K562 (cell line): Measurements from ENCODE around the gene ACAP2. TPM values are rescaled to one million over a fixed set of nuclear protein-coding genes. Genes with fewer than 3 reads are reported as not detected.

ENCODE experiments used
- ATAC-seq: fragments of 200-7000 bp; cut with Tn5 transposase; 3 replicates; pipeline ENCODE4 v1.9.1; 2020; ENCODE audit warnings: moderate library complexity
- BruUV-seq: library from RNA; stranded (reverse); fragments of 400-500 nt; replicated peaks from 2 replicates; lab custom pipeline; 2021; lab: Mats Ljungman, UMichigan
- CTCF ChIA-PET: fragments of 300-600 bp; formaldehyde crosslinking; extraction: SDS; loops from one replicate; lab custom pipeline; 2021; ENCODE audit warnings: low intra/inter-chr PET ratio; lab: Yijun Ruan, JAX
- POLR2A ChIA-PET: fragments of 300-600, 350-650 bp; sonication (Branson Sonifier 250); formaldehyde crosslinking; extraction: SDS; loops from one replicate; lab custom pipeline; 2021; ENCODE audit warnings: antibody characterized with exemption, inconsistent platforms; lab: Yijun Ruan, JAX
- DNase-seq, 4 experiments: peaks; one replicate each; pipeline versions ENCODE4 v3.0.0 to v3.0.0-alpha.2; 2011 to 2018; ENCODE audit warnings: low spot score in 3 of 4, mixed read lengths in 3 of 4; ENCODE audit errors: extremely low read depth in 1 of 4
- FAIRE-seq: peaks from 2 replicates; lab custom pipeline; 2011; peaks lifted over from hg19 to GRCh38; lab: Jason Lieb, UNC
- H2AFZ ChIP-seq: 2 replicates; pipeline ENCODE4 v1.6.0; 2011; ENCODE audit warnings: low read depth, low read length, control low read depth, inconsistent platforms
- H3K27ac ChIP-seq: fragments of 200-600 bp; 3 replicates; pipeline ENCODE4 v1.8.0; 2011; ENCODE audit warnings: low read depth, mild to moderate bottlenecking, control low read depth, inconsistent platforms, low read length, moderate library complexity, mixed read lengths; ENCODE audit errors: extremely low read depth
- H3K27me3 ChIP-seq, 2 experiments: fragments of 300-600 bp in 1 of 2; 2 replicates in 1 of 2; 3 replicates in 1 of 2; pipeline versions ENCODE4 v1.6.0 to v1.8.0; 2011; ENCODE audit warnings: inconsistent platforms in 2 of 2, low read length in 2 of 2, mild to moderate bottlenecking in 1 of 2, mixed read lengths in 1 of 2, moderate library complexity in 1 of 2; ENCODE audit not compliant: control insufficient read depth in 2 of 2, insufficient read depth in 2 of 2
- H3K36me3 ChIP-seq: fragments of 300-600 bp; 3 replicates; pipeline ENCODE4 v1.8.0; 2011; ENCODE audit warnings: mild to moderate bottlenecking, low read length, inconsistent platforms; ENCODE audit not compliant: control insufficient read depth, insufficient read depth
- H3K4me1 ChIP-seq, 2 experiments: fragments of 200-600 bp in 1 of 2; replicated peaks in 1 of 2; 2 replicates in 1 of 2; 3 replicates in 1 of 2; pipeline versions ENCODE4 v1.5.1 to v1.8.0; 2011; ENCODE audit warnings: inconsistent platforms in 2 of 2, low read length in 2 of 2, mild to moderate bottlenecking in 1 of 2, mixed read lengths in 1 of 2, moderate library complexity in 1 of 2; ENCODE audit not compliant: control insufficient read depth in 2 of 2, insufficient read depth in 2 of 2
- H3K4me2 ChIP-seq: 2 replicates; pipeline ENCODE4 v1.6.1; 2011; ENCODE audit warnings: low read length, control low read depth, inconsistent platforms, mixed read lengths; ENCODE audit not compliant: insufficient read depth
- H3K4me3 ChIP-seq: fragments of 200-600 bp; sonication (generic), shearing (Covaris generic); 2 replicates; pipeline ENCODE4 v1.5.1; 2016; ENCODE audit warnings: control low read depth, inconsistent platforms
- H3K79me2 ChIP-seq: fragments of 200-600 bp; 3 replicates; pipeline ENCODE4 v1.8.0; 2011; ENCODE audit warnings: low read length, inconsistent platforms; ENCODE audit not compliant: control insufficient read depth, insufficient read depth
- H3K9ac ChIP-seq, 2 experiments: 2 replicates each; pipeline versions ENCODE4 v1.6.0 to v1.6.1; 2011; ENCODE audit warnings: low read depth in 2 of 2, low read length in 2 of 2, control low read depth in 1 of 2, inconsistent platforms in 1 of 2, mild to moderate bottlenecking in 1 of 2, mixed read lengths in 1 of 2; ENCODE audit not compliant: insufficient read depth in 1 of 2
- H3K9me1 ChIP-seq: one replicate; pipeline ENCODE4 v1.6.0; 2011; ENCODE audit warnings: inconsistent platforms, mild to moderate bottlenecking, low read length, moderate library complexity; ENCODE audit not compliant: control insufficient read depth, insufficient read depth
- H3K9me3 ChIP-seq: replicated peaks from 2 replicates; pipeline ENCODE4 v1.5.1; 2011; ENCODE audit warnings: low read depth, low read length, inconsistent platforms; ENCODE audit not compliant: control insufficient read depth, insufficient read depth
- H4K20me1 ChIP-seq: replicated peaks from 2 replicates; pipeline ENCODE4 v1.6.1; 2011; ENCODE audit warnings: low read length, inconsistent platforms, mixed read lengths; ENCODE audit not compliant: control insufficient read depth, insufficient read depth
- CEBPB ChIP-seq: fragments of 450-650 bp; IDR thresholded peaks from 2 replicates; pipeline ENCODE4 v1.6.1; 2016; ENCODE audit warnings: missing genetic modification characterization, missing compliant biosample characterization
- CEBPG ChIP-seq, 3 experiments: fragments of 200-800 bp in 1 of 3; sonication (Bioruptor generic) in 1 of 3; sonication (generic) in 1 of 3; formaldehyde crosslinking in 1 of 3; IDR thresholded peaks in 2 of 3; conservative IDR thresholded peaks in 1 of 3; 2 replicates each; pipeline versions ENCODE4 v1.6.1 to v1.8.0; 2016 to 2022; ENCODE audit warnings: missing compliant biosample characterization in 2 of 3, missing genetic modification characterization in 2 of 3, mild to moderate bottlenecking in 1 of 3, missing genetic modification reagents in 1 of 3
- PRMT5 ChIP-seq: sonication (generic); formaldehyde crosslinking; IDR thresholded peaks from 2 replicates; pipeline ENCODE4 v1.5.0; 2020; ENCODE audit warnings: missing genetic modification reagents
- SIX5 ChIP-seq, 2 experiments: IDR thresholded peaks; 2 replicates each; pipeline ENCODE4 v1.6.1; 2011; ENCODE audit warnings: low read length in 2 of 2, borderline replicate concordance in 1 of 2, low read depth in 1 of 2, mild to moderate bottlenecking in 1 of 2, moderate library complexity in 1 of 2; ENCODE audit not compliant: insufficient read depth in 1 of 2
- ZC3H11A ChIP-seq: IDR thresholded peaks from 2 replicates; pipeline ENCODE4 v1.6.1; 2012; ENCODE audit warnings: low read depth, low read length, improper control_type of control experiment
- ZFP91 ChIP-seq: sonication (generic); formaldehyde crosslinking; IDR thresholded peaks from 2 replicates; pipeline ENCODE4 v1.8.0; 2022; ENCODE audit warnings: mild to moderate bottlenecking, missing genetic modification reagents
- WGBS: fragments of 100-300 bp; shearing (Covaris generic); methylation state at CpG from one replicate; pipeline ENCODE4 v1.1.6; 2016; ENCODE audit warnings: low coverage, mixed read lengths; ENCODE audit not compliant: insufficient coverage; ENCODE audit errors: missing lambda C conversion rate; 5-methylcytosine and 5-hydroxymethylcytosine counted together
- in situ Hi-C: fragments of 300-500 bp; cut with MboI; formaldehyde crosslinking; loops from 4 replicates; pipeline ENCODE4 v1.15.0; 2018; ENCODE audit warnings: inconsistent platforms, mixed read lengths
- intact Hi-C: fragments of 100-400 bp; cut with micrococcal nuclease; formaldehyde crosslinking; loops from 2 replicates; pipeline ENCODE4 v1.14.2; 2022
- polyA plus RNA-seq, 8 experiments: library from polyadenylated mRNA; depleted of rRNA in 4 of 8; stranded (reverse) in 5 of 8; unstranded in 3 of 8; fragments of >200 nt; fragmentation: Nextera tagmentation in 2 of 8; fragmentation: Illumina TruSeq in 1 of 8; extraction: Ambion mirVana in 2 of 8; extraction: Trizol in 1 of 8; gene quantifications; 2 replicates each; pipeline versions ENCODE4 v1.2.1 to v1.2.3, GENCODE V29; 2011 to 2014; ENCODE audit warnings: inconsistent platforms in 1 of 8, missing spikeins in 1 of 8
- total RNA-seq, 7 experiments: library from RNA; depleted of rRNA in 6 of 7; stranded (reverse); fragments of >200 nt in 6 of 7; fragmentation: Illumina TruSeq in 2 of 7; extraction: Trizol in 2 of 7; gene quantifications; 2 replicates each; pipeline versions ENCODE4 v1.2.1 to v1.2.3, GENCODE V29; 2011 to 2021; ENCODE audit warnings: low replicate concordance in 1 of 7
- TF ChIP-seq, protein P1 (sequence below): sonication (generic); formaldehyde crosslinking; IDR thresholded peaks from 2 replicates; pipeline ENCODE4 v1.8.1; 2022; ENCODE audit warnings: missing genetic modification reagents
- TF ChIP-seq, protein P2 (sequence below): sonication (generic); formaldehyde crosslinking; IDR thresholded peaks from 2 replicates; pipeline ENCODE4 v1.8.0; 2022; ENCODE audit warnings: missing genetic modification reagents, mild to moderate bottlenecking, borderline replicate concordance

Gene ACAP2
- total and polyA plus RNA-seq, 9 of the 15 experiments (the other 6 are each of a cell fraction or from before 2014, with no cell fraction given), result 10.6 to 52.7 (median 34.4) TPM

DNA sequence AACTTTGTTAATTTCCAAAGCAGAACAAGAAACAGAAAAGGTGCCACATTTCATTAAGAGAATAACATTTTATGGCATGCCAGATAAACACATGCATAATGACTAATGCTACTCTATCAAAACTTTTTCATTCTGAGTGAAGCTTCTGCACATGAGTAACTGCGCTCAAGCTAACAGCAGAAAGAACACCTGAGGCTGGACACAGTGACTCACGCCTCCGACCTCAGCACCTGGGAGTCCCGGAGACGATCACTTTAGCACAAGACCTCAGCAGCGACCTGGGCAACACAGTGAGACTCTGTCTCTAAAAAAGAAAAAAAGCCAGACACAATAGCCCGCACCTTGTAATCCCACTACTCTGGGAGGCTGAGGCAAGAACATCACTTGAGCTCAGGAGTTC, 70.6 kb downstream of the ACAP2 start (continued):
- TF ChIP-seq, protein P1, sequence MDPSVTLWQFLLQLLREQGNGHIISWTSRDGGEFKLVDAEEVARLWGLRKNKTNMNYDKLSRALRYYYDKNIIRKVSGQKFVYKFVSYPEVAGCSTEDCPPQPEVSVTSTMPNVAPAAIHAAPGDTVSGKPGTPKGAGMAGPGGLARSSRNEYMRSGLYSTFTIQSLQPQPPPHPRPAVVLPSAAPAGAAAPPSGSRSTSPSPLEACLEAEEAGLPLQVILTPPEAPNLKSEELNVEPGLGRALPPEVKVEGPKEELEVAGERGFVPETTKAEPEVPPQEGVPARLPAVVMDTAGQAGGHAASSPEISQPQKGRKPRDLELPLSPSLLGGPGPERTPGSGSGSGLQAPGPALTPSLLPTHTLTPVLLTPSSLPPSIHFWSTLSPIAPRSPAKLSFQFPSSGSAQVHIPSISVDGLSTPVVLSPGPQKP, result no peak
- TF ChIP-seq, protein P2, sequence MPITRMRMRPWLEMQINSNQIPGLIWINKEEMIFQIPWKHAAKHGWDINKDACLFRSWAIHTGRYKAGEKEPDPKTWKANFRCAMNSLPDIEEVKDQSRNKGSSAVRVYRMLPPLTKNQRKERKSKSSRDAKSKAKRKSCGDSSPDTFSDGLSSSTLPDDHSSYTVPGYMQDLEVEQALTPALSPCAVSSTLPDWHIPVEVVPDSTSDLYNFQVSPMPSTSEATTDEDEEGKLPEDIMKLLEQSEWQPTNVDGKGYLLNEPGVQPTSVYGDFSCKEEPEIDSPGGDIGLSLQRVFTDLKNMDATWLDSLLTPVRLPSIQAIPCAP (CRISPR knock-in tag), result no peak
- no peak for TF ChIP-seq ZC3H11A
- no peak for TF ChIP-seq SIX5 (IDR thresholded peaks at IDR 0.05; ENCODE audit: borderline replicate concordance in 1 of 2, insufficient read depth in 1 of 2, low read depth in 1 of 2, low read length in 2 of 2)
- TF ChIP-seq PRMT5 (CRISPR knock-in tag), result no peak

GRCh38 chr3:195366200-195366925, 76.5 kb downstream of the ACAP2 start:
- no peak for FAIRE-seq
- H3K4me2 ChIP-seq, result no peak overlapping the region
- POLR2A ChIA-PET, result interaction anchor here (0.9 to 1.8 kb wide), 2 partner anchors 25 to 26 kb away, joined by 3 to 4 read pairs; no protein-coding TSS in a partner anchor

More at GRCh38 chr3:195366200-195366925, 76.5 kb downstream of the ACAP2 start:
- no peak overlapping the region for H3K9ac ChIP-seq
- H4K20me1 ChIP-seq, result no peaks in the 10 kb centered on the region
- in situ Hi-C loops (no loop called here), intact Hi-C loops (no loop called here)
- ATAC-seq (no peak), DNase-seq (no peak)
- TF ChIP-seq CEBPG (CRISPR knock-in tag; IDR thresholded peaks at IDR 0.05), result no peak
- peak in 1 of 2 experiments; percentile 44; a peak in 1 of 4 replicates for TF ChIP-seq CEBPG (tag; conservative IDR thresholded peaks at IDR 0.05 in 1 of 2, IDR thresholded peaks at IDR 0.05 in 1 of 2)
- no peak for TF ChIP-seq SIX5 (IDR thresholded peaks at IDR 0.05; ENCODE audit: borderline replicate concordance in 1 of 2, insufficient read depth in 1 of 2, low read depth in 1 of 2, low read length in 2 of 2)
- peak; percentile 42; the same call in 1 of the 2 replicates for TF ChIP-seq CEBPB
- TF ChIP-seq ZFP91 (CRISPR knock-in tag), result no peak
- no peak overlapping the region for H2AFZ ChIP-seq
- no peaks in the 10 kb centered on the region for H3K9me1 ChIP-seq
- H3K4me1 ChIP-seq, result no peaks in the 10 kb centered on the region
- H3K4me3 ChIP-seq, result no peak overlapping the region
- H3K9me3 ChIP-seq, result no peaks in the 10 kb centered on the region
- BruUV-seq, result no TSS peak
- no peak overlapping the region for H3K27ac ChIP-seq
- H3K36me3 ChIP-seq, result peaks cover 7% of the 10 kb centered on the region; the same call in 1 of the 3 replicates
- no peaks in the 10 kb centered on the region for H3K27me3 ChIP-seq
- CTCF ChIA-PET, result no interaction called here
- H3K79me2 ChIP-seq, result peaks cover 2% of the 10 kb centered on the region; the same call in 1 of the 3 replicates
- WGBS, result 95% methylated on average over 5 of the region's 5 CpGs
